Measurements from ENCODE around the gene NAP1L1.

DNA sequence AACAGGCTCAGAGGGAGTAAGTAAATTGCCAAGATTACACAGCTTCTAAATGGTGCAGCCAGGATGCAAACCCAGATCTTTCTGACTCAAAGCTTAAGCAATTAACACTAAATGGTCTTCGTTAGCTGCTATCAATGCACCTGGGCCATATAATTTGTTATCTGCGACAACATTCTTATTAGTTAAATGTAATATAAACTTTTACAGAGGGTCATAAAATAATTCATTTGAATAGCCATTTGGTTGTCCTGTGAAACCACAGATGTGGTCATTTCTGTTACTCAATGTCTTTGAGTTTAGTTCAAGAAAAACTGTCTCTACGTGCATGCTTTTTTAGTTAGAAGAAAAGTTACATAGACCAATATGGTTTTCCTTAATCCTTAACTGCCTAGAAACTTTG lies 22.1 kb upstream of the NAP1L1 start:
- TF ChIP-seq, protein P1, sequence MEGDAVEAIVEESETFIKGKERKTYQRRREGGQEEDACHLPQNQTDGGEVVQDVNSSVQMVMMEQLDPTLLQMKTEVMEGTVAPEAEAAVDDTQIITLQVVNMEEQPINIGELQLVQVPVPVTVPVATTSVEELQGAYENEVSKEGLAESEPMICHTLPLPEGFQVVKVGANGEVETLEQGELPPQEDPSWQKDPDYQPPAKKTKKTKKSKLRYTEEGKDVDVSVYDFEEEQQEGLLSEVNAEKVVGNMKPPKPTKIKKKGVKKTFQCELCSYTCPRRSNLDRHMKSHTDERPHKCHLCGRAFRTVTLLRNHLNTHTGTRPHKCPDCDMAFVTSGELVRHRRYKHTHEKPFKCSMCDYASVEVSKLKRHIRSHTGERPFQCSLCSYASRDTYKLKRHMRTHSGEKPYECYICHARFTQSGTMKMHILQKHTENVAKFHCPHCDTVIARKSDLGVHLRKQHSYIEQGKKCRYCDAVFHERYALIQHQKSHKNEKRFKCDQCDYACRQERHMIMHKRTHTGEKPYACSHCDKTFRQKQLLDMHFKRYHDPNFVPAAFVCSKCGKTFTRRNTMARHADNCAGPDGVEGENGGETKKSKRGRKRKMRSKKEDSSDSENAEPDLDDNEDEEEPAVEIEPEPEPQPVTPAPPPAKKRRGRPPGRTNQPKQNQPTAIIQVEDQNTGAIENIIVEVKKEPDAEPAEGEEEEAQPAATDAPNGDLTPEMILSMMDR (conservative IDR thresholded peaks at IDR 0.05 in 1 of 2, IDR thresholded peaks at IDR 0.05 in 1 of 2; ENCODE audit: extremely low read depth in 1 of 2, insufficient read depth in 1 of 2, low read depth in 1 of 2, low read length in 2 of 2) = no peak
- no peak for TF ChIP-seq EZH2 (IDR thresholded peaks at IDR 0.05; ENCODE audit: borderline replicate concordance, low read length)

Measured in mammary epithelial cell (primary cell).